Sigmoid colon (tissue), 7 donors: ENCODE data around the gene CAT. TPM values are rescaled to one million over a fixed set of nuclear protein-coding genes. Genes with fewer than 3 reads are reported as not detected.

Experiments used
- DNase-seq: peaks from one replicate; pipeline ENCODE4 v3.0.0-alpha.2; 2019
- H3K27ac ChIP-seq, 4 donors: fragments of 200-600 bp; sonication (generic); one replicate each; pipeline ENCODE4 v1.5.1; 2016 to 2019; ENCODE audit warnings: mild to moderate bottlenecking in 1 of 4
- H3K27me3 ChIP-seq, 3 donors: fragments of 200-600 bp; sonication (generic); one replicate each; pipeline ENCODE4 v1.5.1; 2019; ENCODE audit warnings: mild to moderate bottlenecking in 1 of 3
- H3K36me3 ChIP-seq, 4 donors: fragments of 200-600 bp; sonication (generic); one replicate each; pipeline ENCODE4 v1.5.1; 2016 to 2019
- H3K4me1 ChIP-seq, 4 donors: fragments of 200-600 bp; sonication (generic); one replicate each; pipeline ENCODE4 v1.5.1; 2017 to 2019
- H3K4me3 ChIP-seq, 4 donors: fragments of 200-600 bp; sonication (generic); one replicate each; pipeline ENCODE4 v1.5.1; 2017 to 2019; ENCODE audit warnings: mild to moderate bottlenecking in 2 of 4, moderate library complexity in 1 of 4
- H3K9me3 ChIP-seq, 4 donors: fragments of 200-600 bp in 3 of 4; sonication (generic) in 3 of 4; one replicate each; pipeline versions ENCODE4 v1.5.1 to v1.6.1; 2013 to 2019
- CTCF ChIP-seq, 4 experiments: fragments of 450-650 bp in 3 of 4; fragments of 200-600 bp in 1 of 4; IDR thresholded peaks; one replicate each; pipeline ENCODE4 v1.5.1; 2016 to 2019; ENCODE audit warnings: antibody characterized with exemption in 4 of 4, mild to moderate bottlenecking in 3 of 4, moderate library complexity in 2 of 4
- EP300 ChIP-seq, 4 donors: sonication (generic); formaldehyde crosslinking; IDR thresholded peaks; one replicate each; pipeline ENCODE4 v1.6.1; 2017; ENCODE audit warnings: antibody characterized with exemption in 4 of 4
- POLR2A ChIP-seq, 2 donors: fragments of 450-650 bp; IDR thresholded peaks; one replicate each; pipeline ENCODE4 v1.6.1; 2016; ENCODE audit warnings: antibody characterized with exemption in 2 of 2, mild to moderate bottlenecking in 2 of 2, moderate library complexity in 2 of 2
- POLR2AphosphoS5 ChIP-seq, 4 donors: sonication (generic); formaldehyde crosslinking; IDR thresholded peaks; one replicate each; pipeline ENCODE4 v1.6.1; 2017; ENCODE audit warnings: antibody characterized with exemption in 4 of 4
- WGBS, 2 donors: extraction: QIAGEN DNeasy Blood & Tissue Kit; methylation state at CpG; one replicate each; pipeline ENCODE4 v1.1.7; 2013; 5-methylcytosine and 5-hydroxymethylcytosine counted together
- intact Hi-C: fragments of 100-400 bp; cut with DNase I; formaldehyde crosslinking; loops from one replicate; pipeline ENCODE4 v1.15.1; 2023
- polyA plus RNA-seq, 3 donors: library from polyadenylated mRNA; stranded (reverse); fragments of 200-250 nt; gene quantifications; one replicate each; pipeline ENCODE4 v1.2.3, GENCODE V29; 2013
- total RNA-seq, 4 donors: library from RNA; depleted of rRNA; stranded (reverse); fragments of >200 nt; gene quantifications; one replicate each; pipeline ENCODE4 v1.1.0, GENCODE V29; 2016
- donor health status: healthy with polysubstance abuse.
- donor health status: Bipolar disorder and iron deficiency.
- donor health status: healthy.

CAT gene
- total and polyA plus RNA-seq, 7 donors: 64.1 to 164 (median 87.5) TPM

GRCh38 chr11:34473603-34474169, 35.0 kb downstream of the CAT start:
- Histone ChIP-seq H3K27me3 (no peaks in the 10 kb centered on the region), H3K4me1 (no peaks in the 10 kb centered on the region), H3K27ac (no peak overlapping the region), H3K36me3 (peaks cover 19 to 47% (median 33%) of the 10 kb centered on the region in 4 donors), H3K9me3 (no peaks in the 10 kb centered on the region), H3K4me3 (no peak overlapping the region)
- no peak for DNase-seq
- TF ChIP-seq POLR2AphosphoS5 (IDR thresholded peaks at IDR 0.05) (no peak), CTCF (IDR thresholded peaks at IDR 0.05) (no peak), EP300 (IDR thresholded peaks at IDR 0.05) (no peak), POLR2A (IDR thresholded peaks at IDR 0.05) (no peak)
- intact Hi-C loops: no loop called here
- 91 to 95% methylated on average over 4 of the region's 4 CpGs for WGBS, 2 donors

- Histone ChIP-seq H3K4me3 (no peak overlapping the region), H3K4me1 (no peaks in the 10 kb centered on the region), H3K27me3 (no peaks in the 10 kb centered on the region), H3K9me3 (no peaks in the 10 kb centered on the region), H3K27ac (no peak overlapping the region), H3K36me3 (peaks cover 8 to 27% (median 15%) of the 10 kb centered on the region in 4 donors)
- intact Hi-C loops: no loop called here
- TF ChIP-seq EP300 (IDR thresholded peaks at IDR 0.05) (no peak), CTCF (IDR thresholded peaks at IDR 0.05) (no peak), POLR2AphosphoS5 (IDR thresholded peaks at IDR 0.05) (no peak), POLR2A (IDR thresholded peaks at IDR 0.05) (no peak)
- 42 to 55% methylated on average over 3 of the region's 3 CpGs for WGBS, 2 donors
- DNase-seq: no peak
These were observed 36.9 kb downstream of the CAT start for GRCh38 chr11:34475656-34476055.

- no peaks in the 10 kb centered on the region for H3K27me3 ChIP-seq
- DNase-seq: no peak
- no peaks in the 10 kb centered on the region for H3K4me1 ChIP-seq
- TF ChIP-seq CTCF (IDR thresholded peaks at IDR 0.05): no peak
- 77 to 85% methylated on average over 4 of the region's 4 CpGs for whole genome bisulfite sequencing, 2 donors
- H3K27ac ChIP-seq: no peak overlapping the region
- no peak overlapping the region for H3K4me3 ChIP-seq
- H3K9me3 ChIP-seq: no peaks in the 10 kb centered on the region
- intact Hi-C loops: no loop called here
- H3K36me3 ChIP-seq: peaks cover 0 to 15% (median 6%) of the 10 kb centered on the region in 4 donors
These were observed 38.1 kb downstream of the CAT start for GRCh38 chr11:34476849-34477248.

- DNase-seq: no peak
- intact Hi-C loops: no loop called here
- Histone ChIP-seq H3K36me3 (no peaks in the 10 kb centered on the region), H3K4me1 (no peaks in the 10 kb centered on the region), H3K9me3 (no peaks in the 10 kb centered on the region), H3K27me3 (no peaks in the 10 kb centered on the region), H3K4me3 (no peak overlapping the region), H3K27ac (no peak overlapping the region)
- WGBS, 2 donors: 73 to 83% methylated on average over 8 of the region's 8 CpGs
- TF ChIP-seq POLR2A (IDR thresholded peaks at IDR 0.05) (no peak), EP300 (IDR thresholded peaks at IDR 0.05) (no peak), CTCF (IDR thresholded peaks at IDR 0.05) (no peak), POLR2AphosphoS5 (IDR thresholded peaks at IDR 0.05) (no peak)
These were observed 40.3 kb downstream of the CAT start for GRCh38 chr11:34478845-34479663.
